Measurements from ENCODE around the gene PTPN20. TPM values are rescaled to one million over a fixed set of nuclear protein-coding genes. Genes with fewer than 3 reads are reported as not detected.

PTPN20 gene
- total and polyA plus RNA-seq, 3 donors from 2014 or later: 20.9 to 39.6 (median 23.1) TPM

- WGBS, 2 donors: 82 to 93% methylated on average over 2 of the region's 2 CpGs
- H3K27ac ChIP-seq: no peak overlapping the region
- no peaks in the 10 kb centered on the region for H3K9me3 ChIP-seq
- intact Hi-C loops (cut with DNase I; ENCODE audit: low total_unique reads): no loop called here
- DNase-seq: no peak
- H3K36me3 ChIP-seq (ENCODE audit: low read depth, missing control alignments): no peaks in the 10 kb centered on the region
- TF ChIP-seq POLR2A (IDR thresholded peaks at IDR 0.05): no peak
- TF ChIP-seq, protein P1, sequence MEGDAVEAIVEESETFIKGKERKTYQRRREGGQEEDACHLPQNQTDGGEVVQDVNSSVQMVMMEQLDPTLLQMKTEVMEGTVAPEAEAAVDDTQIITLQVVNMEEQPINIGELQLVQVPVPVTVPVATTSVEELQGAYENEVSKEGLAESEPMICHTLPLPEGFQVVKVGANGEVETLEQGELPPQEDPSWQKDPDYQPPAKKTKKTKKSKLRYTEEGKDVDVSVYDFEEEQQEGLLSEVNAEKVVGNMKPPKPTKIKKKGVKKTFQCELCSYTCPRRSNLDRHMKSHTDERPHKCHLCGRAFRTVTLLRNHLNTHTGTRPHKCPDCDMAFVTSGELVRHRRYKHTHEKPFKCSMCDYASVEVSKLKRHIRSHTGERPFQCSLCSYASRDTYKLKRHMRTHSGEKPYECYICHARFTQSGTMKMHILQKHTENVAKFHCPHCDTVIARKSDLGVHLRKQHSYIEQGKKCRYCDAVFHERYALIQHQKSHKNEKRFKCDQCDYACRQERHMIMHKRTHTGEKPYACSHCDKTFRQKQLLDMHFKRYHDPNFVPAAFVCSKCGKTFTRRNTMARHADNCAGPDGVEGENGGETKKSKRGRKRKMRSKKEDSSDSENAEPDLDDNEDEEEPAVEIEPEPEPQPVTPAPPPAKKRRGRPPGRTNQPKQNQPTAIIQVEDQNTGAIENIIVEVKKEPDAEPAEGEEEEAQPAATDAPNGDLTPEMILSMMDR (IDR thresholded peaks at IDR 0.05): no peak
- no peaks in the 10 kb centered on the region for H3K27me3 ChIP-seq
- no peaks in the 10 kb centered on the region for H3K4me1 ChIP-seq
- H3K4me3 ChIP-seq: no peak overlapping the region
Measured at GRCh38 chr10:47044741-47045140, 133.5 kb downstream of the PTPN20 start.

DNA sequence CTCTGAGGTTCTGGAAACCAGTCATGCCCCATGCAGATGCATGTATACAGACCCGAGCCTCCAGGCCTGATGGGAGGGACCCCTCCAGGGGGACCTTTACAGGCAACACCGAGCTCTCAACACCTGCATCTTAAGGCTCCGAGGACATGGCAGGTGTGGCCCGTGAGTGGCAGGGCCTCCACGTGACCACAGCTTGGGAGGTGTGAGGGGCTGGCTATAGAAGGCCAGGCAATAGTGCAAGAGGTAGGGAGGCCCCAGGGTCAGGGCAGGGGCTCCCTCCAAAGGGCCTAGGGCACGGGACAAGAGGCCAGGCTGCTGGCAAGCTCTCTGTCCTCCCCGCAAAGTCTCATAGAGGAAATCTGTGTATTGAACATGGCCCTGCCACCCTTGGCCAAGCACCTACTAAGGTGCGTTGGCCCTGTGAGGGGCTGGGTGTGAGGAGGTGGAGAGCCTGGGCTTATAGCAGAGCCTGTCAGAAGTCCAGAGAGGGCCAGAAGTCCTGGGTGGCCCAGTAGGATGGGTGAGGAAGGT lies 134.2 kb downstream of the PTPN20 start:
- Histone ChIP-seq H3K27me3 (no peaks in the 10 kb centered on the region), H3K27ac (no peak overlapping the region), H3K9me3 (no peaks in the 10 kb centered on the region), H3K4me1 (no peaks in the 10 kb centered on the region), H3K4me3 (no peak overlapping the region), H3K36me3 (ENCODE audit: low read depth, missing control alignments) (no peaks in the 10 kb centered on the region)
- TF ChIP-seq, protein P1 (IDR thresholded peaks at IDR 0.05): no peak
- no peak for TF ChIP-seq POLR2A (IDR thresholded peaks at IDR 0.05)
- intact Hi-C loops (cut with DNase I; ENCODE audit: low total_unique reads): no loop called here
- no peak for DNase-seq
- 90 to 91% methylated on average over 4 to 8 of the region's 8 CpGs for WGBS, 2 donors

DNA sequence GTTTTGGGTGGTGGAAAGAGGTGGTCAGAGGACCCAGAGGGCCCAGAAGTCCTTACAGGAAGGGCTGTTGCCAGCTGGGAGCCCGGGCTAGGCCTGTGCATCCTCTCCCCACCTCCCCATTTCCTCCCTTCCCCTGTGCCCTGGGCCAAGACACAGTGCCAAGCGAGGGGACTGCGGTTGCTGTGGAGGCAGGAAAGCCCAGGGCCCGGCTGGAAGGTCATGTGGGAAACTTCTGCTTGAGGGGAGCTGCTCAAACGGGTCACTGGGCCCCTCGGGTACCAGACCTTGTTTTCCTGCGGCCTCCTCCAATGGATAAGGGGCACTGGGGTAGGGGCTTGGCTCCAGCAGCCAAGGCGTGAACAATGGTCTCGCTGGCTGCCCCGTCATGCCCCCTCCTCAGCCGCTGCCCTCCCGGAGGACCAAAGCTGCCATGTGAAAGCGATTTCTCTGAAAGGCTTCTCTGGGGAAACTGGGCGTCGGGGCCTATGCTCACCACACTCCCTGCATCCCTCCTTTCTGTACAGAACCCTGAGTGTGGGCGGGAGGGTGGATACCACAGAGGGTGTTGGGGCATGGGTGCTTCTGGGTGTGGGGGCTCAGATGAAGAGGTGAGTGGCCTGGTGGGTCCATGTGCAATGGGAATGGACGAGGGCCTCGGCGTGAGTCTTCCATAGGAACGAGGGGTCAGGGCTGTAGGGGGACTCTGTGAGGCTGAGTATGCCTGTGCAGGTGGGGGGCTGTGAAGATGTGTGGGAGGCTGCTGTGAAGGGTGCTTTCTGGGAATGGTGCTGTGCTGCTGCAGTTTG lies 135.3 kb downstream of the PTPN20 start:
- 86 to 91% methylated on average over 14 to 20 of the region's 20 CpGs for WGBS, 2 donors
- Histone ChIP-seq H3K27me3 (no peaks in the 10 kb centered on the region), H3K9me3 (no peaks in the 10 kb centered on the region), H3K36me3 (ENCODE audit: low read depth, missing control alignments) (no peaks in the 10 kb centered on the region), H3K27ac (no peak overlapping the region), H3K4me1 (no peaks in the 10 kb centered on the region), H3K4me3 (no peak overlapping the region)
- intact Hi-C loops (cut with DNase I; ENCODE audit: low total_unique reads): no loop called here
- TF ChIP-seq POLR2A (IDR thresholded peaks at IDR 0.05): no peak
- TF ChIP-seq, protein P1 (IDR thresholded peaks at IDR 0.05): no peak
- DNase-seq: no peak

- intact Hi-C loops (cut with DNase I; ENCODE audit: low total_unique reads): no loop called here
- TF ChIP-seq, protein P1 (IDR thresholded peaks at IDR 0.05): no peak
- TF ChIP-seq POLR2A (IDR thresholded peaks at IDR 0.05): no peak
- no peaks in the 10 kb centered on the region for H3K4me1 ChIP-seq
- no peaks in the 10 kb centered on the region for H3K36me3 ChIP-seq (ENCODE audit: low read depth, missing control alignments)
- no peak for DNase-seq
- 50 to 77% methylated on average over 4 to 5 of the region's 5 CpGs for WGBS, 2 donors
- no peak overlapping the region for H3K4me3 ChIP-seq
- H3K27ac ChIP-seq: no peak overlapping the region
- no peaks in the 10 kb centered on the region for H3K27me3 ChIP-seq
- H3K9me3 ChIP-seq: no peaks in the 10 kb centered on the region
Measured at GRCh38 chr10:47047127-47047504, 135.9 kb downstream of the PTPN20 start.
